Measurements from ENCODE around the gene RARS1. TPM values are rescaled to one million over a fixed set of nuclear protein-coding genes. Genes with fewer than 3 reads are reported as not detected.

RARS1 gene
- total RNA-seq, 1 donor: 243 TPM

DNA sequence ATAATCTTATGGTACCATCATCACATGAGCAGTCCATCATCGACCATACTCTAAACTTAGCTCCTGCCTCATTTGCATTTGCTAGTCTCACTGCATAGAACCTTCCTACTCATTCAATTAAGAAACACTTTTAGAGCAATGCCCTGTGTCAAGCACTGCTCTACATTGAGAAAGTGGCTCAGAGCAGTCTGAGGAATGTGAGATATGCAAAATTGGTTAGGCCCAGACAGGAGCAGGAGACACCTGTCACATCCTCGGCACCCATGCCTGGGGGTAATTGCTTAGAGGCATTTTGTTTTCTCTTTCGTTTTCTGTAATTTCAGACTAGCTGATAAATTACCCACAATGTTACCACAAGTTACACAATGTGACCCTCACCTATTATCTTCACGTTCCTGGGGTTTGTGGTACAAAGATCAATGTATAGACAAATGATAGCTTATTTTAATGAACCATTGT lies 4.9 kb upstream of the RARS1 start:
- Histone ChIP-seq H4K20me1 (ENCODE audit: insufficient read depth, low read length) (no peaks in the 10 kb centered on the region), H3K36me3 (ENCODE audit: insufficient read depth, low read length) (no peaks in the 10 kb centered on the region), H3K4me2 (ENCODE audit: insufficient read depth, low read length) (no peak overlapping the region), H3K9me3 (ENCODE audit: low read depth, low read length) (no peaks in the 10 kb centered on the region), H2AFZ (ENCODE audit: low read length) (no peak overlapping the region), H3K4me1 (ENCODE audit: insufficient read depth, low read length) (peaks cover 13% of the 10 kb centered on the region), H3K79me2 (ENCODE audit: insufficient read depth, low read length) (peaks cover under 1% of the 10 kb centered on the region), H3K27me3 (ENCODE audit: insufficient read depth, low read length) (no peaks in the 10 kb centered on the region), H3K4me3 (ENCODE audit: insufficient read depth, low read length) (no peak overlapping the region), H3K27ac (ENCODE audit: low read depth, low read length) (no peak overlapping the region)
- DNase-seq (ENCODE audit: insufficient read length, low spot score, missing footprints): no peak
- TF ChIP-seq, protein P1, sequence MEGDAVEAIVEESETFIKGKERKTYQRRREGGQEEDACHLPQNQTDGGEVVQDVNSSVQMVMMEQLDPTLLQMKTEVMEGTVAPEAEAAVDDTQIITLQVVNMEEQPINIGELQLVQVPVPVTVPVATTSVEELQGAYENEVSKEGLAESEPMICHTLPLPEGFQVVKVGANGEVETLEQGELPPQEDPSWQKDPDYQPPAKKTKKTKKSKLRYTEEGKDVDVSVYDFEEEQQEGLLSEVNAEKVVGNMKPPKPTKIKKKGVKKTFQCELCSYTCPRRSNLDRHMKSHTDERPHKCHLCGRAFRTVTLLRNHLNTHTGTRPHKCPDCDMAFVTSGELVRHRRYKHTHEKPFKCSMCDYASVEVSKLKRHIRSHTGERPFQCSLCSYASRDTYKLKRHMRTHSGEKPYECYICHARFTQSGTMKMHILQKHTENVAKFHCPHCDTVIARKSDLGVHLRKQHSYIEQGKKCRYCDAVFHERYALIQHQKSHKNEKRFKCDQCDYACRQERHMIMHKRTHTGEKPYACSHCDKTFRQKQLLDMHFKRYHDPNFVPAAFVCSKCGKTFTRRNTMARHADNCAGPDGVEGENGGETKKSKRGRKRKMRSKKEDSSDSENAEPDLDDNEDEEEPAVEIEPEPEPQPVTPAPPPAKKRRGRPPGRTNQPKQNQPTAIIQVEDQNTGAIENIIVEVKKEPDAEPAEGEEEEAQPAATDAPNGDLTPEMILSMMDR (IDR thresholded peaks at IDR 0.05; ENCODE audit: extremely low read depth, low read depth, low read length): no peak

DNA sequence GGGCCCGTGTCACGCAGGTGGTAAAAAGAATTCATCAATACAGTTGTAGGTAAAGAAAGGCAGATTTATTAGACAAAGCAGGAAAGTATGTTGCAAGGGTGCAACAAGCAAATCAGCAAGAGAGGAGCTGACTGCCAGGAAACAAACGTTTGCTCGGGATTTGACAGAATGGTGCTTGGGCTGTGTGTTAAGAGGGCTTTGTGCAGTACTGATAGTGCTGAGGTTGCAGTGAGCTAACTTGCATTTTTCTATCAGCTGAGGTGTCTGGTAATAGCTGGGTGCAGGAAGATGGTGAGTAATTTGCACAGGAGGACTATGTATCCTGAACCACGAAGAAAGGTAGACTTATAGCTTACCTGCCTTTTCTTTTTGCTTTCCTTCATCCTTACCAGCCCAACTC lies 3.9 kb upstream of the RARS1 start:
- Histone ChIP-seq H4K20me1 (ENCODE audit: insufficient read depth, low read length) (peaks cover 2% of the 10 kb centered on the region), H3K4me2 (ENCODE audit: insufficient read depth, low read length) (no peak overlapping the region), H3K27ac (ENCODE audit: low read depth, low read length) (no peak overlapping the region), H3K79me2 (ENCODE audit: insufficient read depth, low read length) (peaks cover 9% of the 10 kb centered on the region), H3K4me1 (ENCODE audit: insufficient read depth, low read length) (peaks cover 6% of the 10 kb centered on the region), H2AFZ (ENCODE audit: low read length) (no peak overlapping the region), H3K9me3 (ENCODE audit: low read depth, low read length) (no peaks in the 10 kb centered on the region), H3K4me3 (ENCODE audit: insufficient read depth, low read length) (no peak overlapping the region), H3K36me3 (ENCODE audit: insufficient read depth, low read length) (no peaks in the 10 kb centered on the region), H3K27me3 (ENCODE audit: insufficient read depth, low read length) (no peaks in the 10 kb centered on the region)
- TF ChIP-seq, protein P1 (IDR thresholded peaks at IDR 0.05; ENCODE audit: extremely low read depth, low read depth, low read length): no peak
- no peak for DNase-seq (ENCODE audit: insufficient read length, low spot score, missing footprints)

DNA sequence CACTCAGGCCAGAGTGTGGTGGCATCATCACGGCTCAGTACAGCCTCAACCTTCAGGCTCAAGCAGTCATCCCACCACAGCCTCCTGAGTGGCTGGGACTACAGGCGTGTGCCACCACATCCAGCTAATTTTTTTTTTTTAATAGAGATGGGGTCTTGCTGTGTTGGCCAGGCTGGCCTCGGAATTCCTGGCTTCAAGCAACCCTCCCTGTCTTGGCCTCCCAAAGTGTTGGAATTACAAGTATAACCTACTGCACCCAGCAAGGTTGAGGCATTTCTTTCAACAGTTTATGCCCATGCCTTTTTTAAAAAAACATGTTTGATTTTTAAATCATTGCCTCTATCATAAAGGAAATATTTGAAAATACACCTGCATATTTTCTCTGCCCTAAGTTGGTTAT lies 2.8 kb downstream of the RARS1 start:
- DNase-seq (ENCODE audit: insufficient read length, low spot score, missing footprints): no peak
- H3K79me2 ChIP-seq (ENCODE audit: insufficient read depth, low read length): peaks cover 52% of the 10 kb centered on the region
- peaks cover 63% of the 10 kb centered on the region for H3K36me3 ChIP-seq (ENCODE audit: insufficient read depth, low read length)
- no peaks in the 10 kb centered on the region for H3K9me3 ChIP-seq (ENCODE audit: low read depth, low read length)
- no peak overlapping the region for H3K4me2 ChIP-seq (ENCODE audit: insufficient read depth, low read length)
- no peak overlapping the region for H3K27ac ChIP-seq (ENCODE audit: low read depth, low read length)
- no peaks in the 10 kb centered on the region for H3K27me3 ChIP-seq (ENCODE audit: insufficient read depth, low read length)
- peaks cover 18% of the 10 kb centered on the region for H4K20me1 ChIP-seq (ENCODE audit: insufficient read depth, low read length)
- no peak overlapping the region for H2AFZ ChIP-seq (ENCODE audit: low read length)
- peaks cover 10% of the 10 kb centered on the region for H3K4me1 ChIP-seq (ENCODE audit: insufficient read depth, low read length)
- TF ChIP-seq, protein P1 (IDR thresholded peaks at IDR 0.05; ENCODE audit: extremely low read depth, low read depth, low read length): no peak
- no peak overlapping the region for H3K4me3 ChIP-seq (ENCODE audit: insufficient read depth, low read length)

DNA sequence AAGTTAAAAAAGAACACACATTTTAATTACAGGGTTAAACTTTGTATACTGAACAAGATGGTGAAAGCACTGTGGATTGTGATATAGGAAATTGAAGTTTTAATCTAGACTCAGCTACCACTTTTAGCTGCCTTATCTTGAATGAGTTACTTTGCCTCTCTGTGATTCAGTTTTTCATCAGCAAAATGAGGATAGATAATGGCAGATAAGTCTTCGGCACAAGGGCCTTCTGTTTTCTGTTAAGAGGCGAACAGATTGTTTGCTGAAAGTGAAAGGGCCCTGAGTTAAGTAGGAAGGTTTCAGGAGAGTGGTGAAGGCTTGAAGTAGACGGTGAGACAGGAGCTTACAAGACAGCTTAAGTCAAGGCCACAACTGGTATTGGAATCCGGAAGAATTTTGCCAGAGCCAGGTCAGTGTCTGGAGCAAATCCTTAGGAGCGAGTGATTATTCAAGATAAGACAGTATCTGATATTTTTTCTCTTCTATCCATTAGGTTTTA lies 7.8 kb downstream of the RARS1 start:
- peaks cover 28% of the 10 kb centered on the region for H3K79me2 ChIP-seq (ENCODE audit: insufficient read depth, low read length)
- H3K4me2 ChIP-seq (ENCODE audit: insufficient read depth, low read length): no peak overlapping the region
- peaks cover 96% of the 10 kb centered on the region for H3K36me3 ChIP-seq (ENCODE audit: insufficient read depth, low read length)
- no peaks in the 10 kb centered on the region for H3K27me3 ChIP-seq (ENCODE audit: insufficient read depth, low read length)
- no peak overlapping the region for H3K27ac ChIP-seq (ENCODE audit: low read depth, low read length)
- TF ChIP-seq, protein P1 (IDR thresholded peaks at IDR 0.05; ENCODE audit: extremely low read depth, low read depth, low read length): no peak
- H3K4me1 ChIP-seq (ENCODE audit: insufficient read depth, low read length): no peaks in the 10 kb centered on the region
- H3K4me3 ChIP-seq (ENCODE audit: insufficient read depth, low read length): no peak overlapping the region
- no peaks in the 10 kb centered on the region for H3K9me3 ChIP-seq (ENCODE audit: low read depth, low read length)
- H4K20me1 ChIP-seq (ENCODE audit: insufficient read depth, low read length): peaks cover 17% of the 10 kb centered on the region
- DNase-seq (ENCODE audit: insufficient read length, low spot score, missing footprints): no peak
- no peak overlapping the region for H2AFZ ChIP-seq (ENCODE audit: low read length)
